T-helper 9 cell (primary cell): ENCODE data around the gene ELMOD1.
"Not testable (repeated sequence)": the region's sequence is repeated elsewhere in the genome, so short reads cannot be mapped to it uniquely, and the experiment has no call there.

Source experiments
- DNase-seq: peaks from one replicate; pipeline ENCODE4 v3.0.0-alpha.2; 2020
- total RNA-seq, 2 donors: gene quantifications; one replicate each; lab custom pipeline; 2026; lab: John Stamatoyannopoulos, UW

Gene ELMOD1
- 0 to 0.07 reads per million in 2 donors for total RNA-seq

DNA sequence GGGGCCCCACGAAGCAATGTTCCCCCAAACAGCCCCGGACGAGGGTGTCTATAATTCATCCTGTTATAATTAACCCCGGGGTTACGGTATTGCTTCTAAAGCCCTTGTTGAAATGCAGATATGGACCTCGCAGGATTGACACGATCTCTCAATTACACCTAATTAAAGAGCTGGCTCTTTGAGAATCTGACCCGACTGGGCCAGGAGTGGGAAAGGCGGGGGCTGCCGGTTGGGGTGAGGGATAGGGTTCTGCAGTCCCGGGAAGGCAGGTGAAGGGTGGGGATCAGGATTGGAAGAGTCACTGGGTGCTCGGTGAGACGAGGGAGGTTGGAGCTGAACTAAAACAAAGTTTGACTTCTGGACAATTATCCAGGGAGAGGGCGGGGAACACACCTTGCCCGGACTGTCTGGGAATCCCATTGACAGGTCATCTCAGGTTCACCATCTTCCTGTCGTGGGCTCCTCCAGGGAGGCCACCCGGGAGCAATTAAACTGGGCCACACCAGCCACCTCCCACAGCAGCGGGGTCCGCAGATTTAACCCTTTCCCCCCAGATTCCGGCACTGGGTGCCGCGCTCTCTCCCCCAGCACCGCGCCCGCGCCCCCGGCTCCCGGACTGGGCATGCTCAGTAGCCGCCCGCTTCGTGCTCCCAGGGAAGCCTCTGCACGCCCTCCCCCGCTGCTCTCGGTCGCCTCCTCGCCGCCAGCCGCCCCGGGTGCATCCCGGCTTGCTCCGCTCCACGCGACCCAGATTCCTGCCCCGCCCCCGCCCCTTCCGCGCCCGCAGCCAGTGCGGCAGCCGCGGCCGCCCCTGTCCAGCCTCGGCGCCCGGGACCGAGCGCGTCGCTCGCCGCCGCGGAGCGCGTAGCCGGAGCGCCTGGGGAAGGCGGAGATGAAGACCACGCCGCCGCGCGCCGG, at the start of gene ELMOD1:
TSS of gene ELMOD1 (plus strand) at position 688 of the 918 bp plus-strand sequence. CDS start 27,043 bp downstream, outside the sequence.
- peak; percentile 17 for DNase-seq

DNA sequence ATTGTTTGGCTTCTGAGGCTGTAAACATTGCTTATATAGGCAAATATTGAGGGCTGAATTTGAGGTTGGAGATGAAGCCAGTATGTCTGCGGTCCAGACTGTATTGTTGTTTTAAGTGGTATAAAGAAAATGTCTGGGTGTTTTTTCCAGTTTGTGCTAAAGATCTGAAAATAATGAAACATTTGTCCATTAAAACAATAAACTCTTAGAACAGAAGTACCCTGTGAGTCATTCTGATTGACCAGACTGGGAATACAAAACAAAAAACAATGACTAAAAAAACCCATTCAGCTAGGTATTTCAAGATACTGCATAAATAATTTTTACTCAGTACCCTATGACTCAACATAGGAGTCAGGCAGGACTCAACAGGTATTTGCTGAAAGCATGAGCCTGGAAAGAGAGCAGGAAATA, 45.8 kb upstream of the ELMOD1 start:
- DNase-seq = no peak

DNA sequence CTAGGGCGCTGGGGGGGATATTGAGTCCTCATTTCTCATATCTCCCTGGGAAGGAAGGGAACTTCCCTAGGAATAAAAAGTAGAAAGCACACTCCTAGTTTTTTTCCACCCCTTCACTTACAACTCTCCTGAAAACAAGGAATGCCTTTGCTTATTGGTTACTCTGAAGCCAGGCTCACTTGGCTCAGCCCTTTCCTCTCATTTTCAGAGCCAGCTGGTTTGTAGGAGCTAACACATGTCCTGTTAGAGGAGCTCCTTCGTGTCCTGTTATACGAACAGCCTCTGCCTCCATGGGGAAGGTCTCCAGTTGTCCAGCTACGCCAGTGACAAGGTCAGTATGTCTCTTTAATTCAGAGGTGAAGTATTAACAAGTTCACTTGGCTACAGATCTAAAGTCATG, 43.0 kb upstream of the ELMOD1 start:
- DNase-seq = no peak

DNA sequence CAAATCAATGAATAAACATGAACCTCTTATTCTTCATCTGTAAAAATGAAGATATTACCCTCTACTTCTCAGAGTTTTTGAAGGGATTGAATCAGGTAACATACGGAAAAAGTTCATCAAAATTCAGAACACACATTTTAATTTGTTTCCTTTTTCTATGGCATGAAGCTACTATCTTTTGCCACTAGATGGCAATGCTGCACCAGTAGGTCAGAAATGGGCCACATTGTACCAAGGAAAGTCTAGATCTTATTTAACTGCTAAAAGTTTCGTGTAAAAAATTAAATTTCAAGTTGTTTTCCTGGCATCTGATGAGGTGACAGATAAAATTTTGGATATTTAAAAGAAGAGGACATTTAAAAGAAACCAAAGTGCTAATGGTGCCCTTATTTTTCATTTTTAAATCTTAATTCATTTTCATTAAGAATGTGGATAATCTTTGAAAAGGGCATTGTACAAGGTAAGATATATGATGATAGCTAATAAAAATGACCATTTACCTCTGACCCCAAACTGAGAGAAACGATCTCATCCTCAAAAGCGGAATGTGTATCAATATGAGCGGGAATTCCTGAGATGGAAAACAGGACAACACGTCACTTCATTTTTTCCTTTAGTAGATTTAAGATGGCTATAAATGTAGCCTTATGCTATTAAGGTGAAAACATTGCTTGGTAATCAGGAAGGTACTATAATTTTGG, 41.5 kb upstream of the ELMOD1 start:
- DNase-seq = no peak

DNA sequence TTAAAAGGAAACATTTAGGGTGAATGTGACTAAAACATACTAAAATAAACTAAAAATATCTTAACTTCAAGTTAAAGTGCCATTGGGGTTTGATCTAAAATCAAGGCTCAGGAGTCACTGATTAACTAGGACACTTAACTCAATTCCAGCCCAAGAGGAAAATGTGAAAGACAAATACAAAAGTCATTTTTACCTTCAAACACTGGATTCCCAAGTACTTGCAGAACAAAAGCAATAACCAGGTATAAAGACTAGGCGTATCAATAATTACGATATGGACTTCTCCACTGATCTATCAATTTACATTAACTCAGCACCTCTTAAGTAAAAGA, 41.0 kb upstream of the ELMOD1 start:
- no peak for DNase-seq

DNA sequence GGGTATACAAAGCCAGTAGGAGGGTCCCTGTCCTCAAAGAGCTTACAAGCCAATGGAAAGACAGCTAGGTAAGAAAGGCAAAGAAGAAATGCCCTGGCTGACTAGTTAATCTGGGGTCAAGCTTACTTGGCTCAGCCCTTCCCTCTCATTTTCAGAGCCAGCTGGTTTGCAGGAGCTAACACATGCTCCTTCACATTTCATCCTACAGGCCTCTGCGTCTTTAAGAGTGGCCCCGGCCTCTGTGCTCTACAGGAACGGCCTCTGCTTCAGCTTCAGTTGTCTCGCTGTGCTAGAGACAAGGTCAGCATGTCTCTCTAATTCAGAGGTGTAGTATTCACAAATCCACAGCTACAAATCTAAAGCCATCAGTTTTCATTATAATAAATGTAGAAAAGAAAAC, 40.6 kb upstream of the ELMOD1 start:
- no peak for DNase-seq

DNA sequence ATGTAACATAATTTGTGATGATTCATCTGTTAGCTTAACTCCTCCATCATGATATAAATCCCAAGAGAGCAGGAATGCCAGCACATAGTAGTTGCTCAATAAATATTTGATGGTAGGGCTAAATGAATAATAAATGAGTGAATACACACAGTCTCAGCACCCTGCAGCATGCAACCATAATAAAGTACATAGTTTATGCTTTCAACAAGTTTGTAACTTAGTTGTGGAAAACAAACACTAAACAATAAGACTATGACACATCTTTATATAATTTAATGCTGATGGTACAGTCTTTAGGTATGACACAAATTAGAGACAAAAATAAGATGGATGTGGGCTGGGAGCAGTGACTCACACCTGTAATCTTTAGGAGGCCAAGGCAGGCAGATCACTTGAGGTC, 29.3 kb upstream of the ELMOD1 start:
- no peak for DNase-seq

DNA sequence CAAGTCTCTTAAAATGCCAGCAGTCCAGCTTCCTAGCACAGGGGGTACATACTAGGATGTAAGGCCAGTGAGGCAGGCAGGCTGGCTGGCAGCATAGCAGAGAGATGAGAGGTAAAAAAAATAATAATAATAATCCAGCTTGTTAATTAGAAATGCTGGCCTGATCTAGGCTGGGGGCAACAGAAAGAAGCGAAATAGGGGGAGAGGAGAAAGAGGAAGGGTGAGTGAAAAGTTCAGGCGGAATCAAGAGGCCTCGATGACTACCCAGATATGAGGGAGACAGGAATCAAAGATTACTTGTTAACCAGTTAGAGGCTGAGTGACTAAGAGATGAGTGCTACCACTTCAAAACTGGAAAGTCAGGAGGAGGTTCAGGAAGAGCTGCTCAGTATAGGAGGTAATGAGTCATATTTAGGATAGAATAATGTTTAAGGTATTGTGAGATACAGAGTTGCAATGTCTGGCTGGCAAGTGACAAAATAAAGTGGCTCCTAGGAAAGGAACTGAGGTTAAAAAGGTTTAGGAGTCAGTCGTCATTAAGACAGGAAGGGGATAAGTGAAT, 28.2 kb upstream of the ELMOD1 start:
- no peak for DNase-seq

DNA sequence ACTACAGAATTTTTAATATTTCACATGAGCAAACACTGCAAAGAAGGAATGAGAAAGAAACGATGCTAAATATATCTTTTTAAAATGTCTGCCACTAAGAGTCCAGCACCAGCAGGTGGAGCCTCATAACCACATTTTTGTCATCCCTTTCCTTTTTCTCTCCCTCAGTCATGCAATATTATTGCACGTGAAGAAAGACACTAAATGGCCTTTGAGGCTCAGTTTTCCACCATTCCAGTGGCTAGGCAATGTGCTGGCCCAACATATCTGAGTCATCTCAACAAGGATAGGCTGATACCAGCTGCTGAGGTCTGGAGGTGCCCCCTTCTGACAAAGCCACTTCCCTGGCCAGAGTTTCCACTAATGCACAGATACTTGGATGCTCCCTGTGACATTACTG, 27.2 kb upstream of the ELMOD1 start:
- DNase-seq = peak; percentile 7

DNA sequence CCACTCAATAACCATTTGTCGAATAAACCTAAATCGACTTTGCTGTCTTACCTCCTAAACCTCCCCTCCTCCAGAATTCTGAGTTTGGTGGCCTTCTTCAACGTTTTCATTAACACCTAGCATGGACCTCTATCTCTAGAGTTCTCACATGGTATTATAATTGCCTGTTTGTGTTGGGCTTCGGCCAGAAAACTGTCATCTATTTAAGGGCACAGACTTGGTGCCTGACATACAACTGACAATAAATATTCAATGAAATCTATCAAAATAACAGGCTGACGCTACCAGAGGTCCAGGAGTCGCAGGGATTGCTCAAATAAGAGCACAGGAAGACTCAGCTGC, 26.1 kb upstream of the ELMOD1 start:
- no peak for DNase-seq

DNA sequence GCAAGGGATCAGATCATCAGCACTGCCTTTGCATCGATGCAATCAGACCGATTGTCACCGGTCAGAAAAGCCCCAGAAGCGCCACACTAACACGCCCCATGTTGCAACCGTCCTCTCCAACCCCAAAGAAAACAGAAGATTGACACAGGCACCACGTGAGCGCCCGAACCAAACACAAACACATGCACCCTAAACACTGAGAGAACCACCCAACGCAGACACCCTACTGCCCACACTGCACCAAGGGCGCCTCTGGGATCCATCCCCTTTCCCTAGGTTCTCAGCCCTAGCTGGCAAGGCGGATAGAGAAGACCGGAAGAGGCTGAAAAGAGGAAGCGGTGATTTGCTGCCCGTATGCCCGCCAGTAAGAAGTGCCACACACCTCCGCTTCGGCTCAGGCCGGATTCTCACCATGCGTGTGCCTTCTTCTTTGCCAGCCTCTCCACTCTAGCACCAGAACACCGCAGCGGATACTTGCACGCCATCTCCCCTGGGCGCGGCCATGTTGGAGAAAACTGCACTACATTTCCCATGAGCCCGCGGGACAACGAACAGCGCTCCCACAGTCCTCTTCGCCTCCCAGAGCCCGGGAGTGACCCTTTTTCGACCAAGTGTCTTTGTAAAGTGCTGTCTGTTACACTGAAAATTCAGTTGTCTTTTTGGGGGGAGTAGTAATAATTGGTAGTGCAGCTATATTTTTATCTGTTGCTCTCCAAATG, 25.6 kb upstream of the ELMOD1 start, which contains the start of gene ALKBH8:
TSS of gene ALKBH8 (minus strand) at position 517 of the 719 bp plus-strand sequence. CDS start 4,842 bp downstream, outside the sequence.
- peak; percentile 69 for DNase-seq

DNA sequence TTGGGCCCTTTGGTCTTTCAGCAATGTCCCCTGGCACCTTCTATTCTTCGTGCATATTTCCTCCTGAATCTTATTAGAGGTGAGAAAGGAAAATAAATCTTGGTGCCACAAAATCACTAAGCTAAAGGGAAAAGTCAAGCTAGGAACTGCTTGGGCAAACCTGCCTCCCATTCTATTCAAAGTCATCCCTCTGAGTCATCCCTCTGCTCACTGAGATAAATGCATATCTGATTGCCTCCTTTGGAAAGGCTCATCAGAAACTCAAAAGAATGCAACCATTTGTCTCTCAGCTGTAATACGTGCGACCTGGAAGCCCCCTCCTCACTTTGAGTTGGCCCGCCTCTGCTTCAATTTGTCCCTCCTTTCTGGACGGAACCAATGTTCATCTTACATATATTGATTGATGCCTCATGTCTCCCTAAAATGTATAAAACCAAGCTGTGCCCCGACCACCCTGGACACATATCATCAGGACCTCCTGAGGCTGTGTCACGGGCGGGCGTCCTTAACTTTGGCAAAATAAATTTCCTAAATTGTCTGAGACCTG, 24.9 kb upstream of the ELMOD1 start:
- not testable (repeated sequence) for DNase-seq

DNA sequence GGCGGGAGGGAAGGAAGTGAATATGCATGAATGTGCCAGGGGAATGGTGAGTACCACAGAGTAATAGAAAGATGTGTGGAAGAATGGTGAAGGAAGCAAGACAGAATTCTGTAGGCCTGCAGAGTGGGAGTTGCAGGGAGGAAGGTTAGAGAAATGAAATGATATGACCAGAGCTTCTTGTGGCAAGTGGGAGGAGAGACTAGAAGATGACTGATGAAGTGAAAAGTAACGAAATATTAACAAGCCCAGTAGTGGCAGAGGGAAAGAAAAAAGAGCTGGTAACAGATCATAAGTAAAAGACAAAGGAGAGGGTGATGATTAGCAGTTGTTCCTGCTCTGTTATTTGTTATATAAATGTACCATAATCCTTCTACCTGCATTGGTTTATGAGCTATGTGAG, 24.4 kb upstream of the ELMOD1 start:
- DNase-seq = no peak

DNA sequence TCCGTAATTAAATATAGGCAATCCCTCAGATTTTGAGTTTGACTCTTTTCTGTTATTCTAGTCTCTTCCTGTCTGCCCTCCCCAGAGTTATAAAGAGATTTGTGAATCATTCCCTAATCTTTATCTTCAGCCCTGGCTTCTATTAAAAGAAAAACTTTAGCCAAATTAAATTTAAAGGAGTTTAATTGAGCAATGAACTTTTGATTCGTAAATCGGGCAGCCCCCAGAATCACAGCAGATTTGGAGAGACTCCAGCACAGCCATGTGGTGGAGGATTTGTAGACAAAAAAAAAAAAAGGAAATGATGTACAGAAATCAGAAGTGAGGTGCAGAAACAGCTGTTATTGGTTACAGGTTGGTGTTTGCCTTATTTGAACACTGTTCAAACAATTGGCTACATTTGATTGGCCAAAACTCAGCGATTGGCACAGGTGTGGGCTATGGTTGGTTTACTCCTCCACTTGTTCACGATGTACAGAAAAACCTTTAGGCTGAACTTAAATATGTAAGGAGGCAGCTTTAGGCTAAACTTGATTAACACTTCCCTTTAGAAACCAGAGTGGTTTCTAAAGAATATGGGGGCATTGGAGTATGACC, 23.1 kb upstream of the ELMOD1 start:
- DNase-seq = no peak

DNA sequence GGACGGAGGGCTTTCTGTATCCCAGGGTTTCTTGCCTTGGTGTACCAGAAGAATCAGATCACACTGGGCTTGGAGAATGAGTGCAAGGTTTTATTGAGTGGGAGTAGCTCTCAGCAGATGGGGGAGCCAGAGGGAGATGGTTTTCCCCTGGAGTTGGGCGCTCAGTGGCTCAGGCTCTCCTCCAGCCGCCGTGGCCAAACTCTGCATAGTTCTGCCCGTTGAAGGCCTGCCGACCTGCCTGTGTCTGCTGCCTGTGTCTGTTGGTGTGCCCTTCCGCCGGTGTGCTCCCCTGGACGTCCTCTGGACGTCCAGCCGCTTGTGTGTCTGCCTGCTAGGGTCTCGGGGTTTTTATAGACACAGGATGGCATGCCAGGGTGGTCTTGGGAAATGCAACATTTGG, 20.9 kb upstream of the ELMOD1 start:
- DNase-seq = no peak

DNA sequence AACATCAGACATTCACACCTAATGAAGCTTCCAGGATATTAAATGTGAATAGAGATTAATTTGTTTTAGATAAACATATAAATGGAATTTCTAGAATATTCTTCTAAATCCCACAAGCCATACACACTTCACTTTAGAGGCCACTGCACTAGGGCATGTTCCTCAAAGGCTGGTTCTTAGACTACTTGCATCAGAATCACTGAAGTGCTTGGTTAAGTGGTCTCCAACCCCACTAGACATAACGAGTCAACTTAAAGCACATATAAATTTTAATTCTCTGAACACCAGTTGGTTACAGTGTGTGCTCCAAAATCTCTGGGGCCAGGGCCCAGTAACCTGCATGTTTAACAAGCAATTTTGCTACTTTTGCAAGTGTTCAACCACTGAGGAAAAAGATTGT, 17.5 kb upstream of the ELMOD1 start:
- no peak for DNase-seq

DNA sequence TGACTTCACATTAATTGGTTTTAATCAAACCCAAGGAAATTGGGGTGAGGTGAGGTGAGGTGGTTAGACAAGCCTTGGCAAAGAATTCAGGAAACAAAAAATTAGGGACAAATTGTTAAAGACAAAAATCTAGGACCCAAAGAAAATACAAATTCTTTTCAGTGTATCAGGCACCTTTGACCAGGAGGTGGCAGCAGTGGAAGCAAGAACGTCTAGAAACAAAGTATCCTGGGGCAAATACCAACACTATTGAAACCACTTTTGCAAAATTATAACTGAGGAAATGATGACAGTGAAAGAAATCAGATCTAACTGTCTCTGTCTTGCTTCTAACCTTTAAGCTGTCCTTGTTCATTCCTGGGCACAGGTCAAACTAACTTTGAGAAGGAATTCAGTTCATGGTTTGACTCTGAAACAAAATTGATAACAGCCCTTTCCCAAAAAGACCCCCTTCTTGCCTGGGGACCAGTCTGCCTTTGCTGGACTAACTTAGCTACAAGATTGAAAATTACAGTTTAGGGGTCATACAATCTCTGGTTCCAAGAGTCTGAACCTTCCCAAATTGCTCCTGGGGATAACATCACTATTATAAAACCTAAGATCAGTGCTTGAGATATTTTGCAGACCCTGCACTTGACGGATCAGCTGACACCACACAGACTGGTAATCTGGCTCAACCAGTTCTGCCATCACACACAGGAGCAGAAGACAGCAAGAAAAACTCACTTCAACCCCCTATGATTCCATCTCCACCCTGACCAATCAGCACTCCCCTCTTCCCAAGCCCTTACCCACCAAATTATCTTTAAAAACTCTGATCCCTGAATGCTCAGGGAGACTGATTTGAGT, 14.2 kb upstream of the ELMOD1 start:
- peak; percentile 42 for DNase-seq

DNA sequence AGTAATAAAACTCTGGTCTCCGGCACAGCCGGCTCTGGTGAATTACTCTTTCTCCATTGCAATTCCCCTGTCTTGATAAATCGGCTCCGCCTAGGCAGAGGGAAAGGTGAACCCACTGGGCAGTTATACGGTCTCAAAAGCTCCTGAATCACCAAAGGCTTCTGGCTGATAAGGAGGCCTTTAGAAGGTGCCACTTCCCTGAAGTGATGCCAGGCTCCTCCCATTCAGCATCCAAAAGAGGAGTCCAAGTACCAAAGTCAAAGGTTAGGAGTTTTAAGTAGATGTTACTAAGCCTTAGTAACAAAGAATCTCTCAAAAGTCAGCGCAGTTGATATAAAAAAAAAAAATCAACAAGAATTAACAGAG, 13.6 kb upstream of the ELMOD1 start:
- no peak for DNase-seq

DNA sequence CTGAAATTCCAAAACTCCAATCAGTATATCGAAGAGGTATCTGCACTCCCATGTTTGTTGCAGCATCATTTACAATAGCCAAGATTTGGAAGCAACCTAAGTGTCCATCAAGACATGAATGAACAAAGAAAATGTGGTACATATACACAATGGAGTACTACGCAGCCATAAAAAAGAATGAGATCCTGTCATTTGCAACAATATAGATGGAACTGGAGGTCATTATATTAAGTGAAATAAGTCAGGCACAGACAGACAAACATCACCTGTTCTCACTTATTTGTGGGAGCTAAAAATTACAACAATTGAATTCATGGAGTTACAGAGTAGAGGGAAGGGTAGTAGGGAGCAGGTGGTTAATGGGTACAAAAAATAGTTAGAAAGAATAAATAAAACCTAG, 11.8 kb upstream of the ELMOD1 start:
- not testable (repeated sequence) for DNase-seq

DNA sequence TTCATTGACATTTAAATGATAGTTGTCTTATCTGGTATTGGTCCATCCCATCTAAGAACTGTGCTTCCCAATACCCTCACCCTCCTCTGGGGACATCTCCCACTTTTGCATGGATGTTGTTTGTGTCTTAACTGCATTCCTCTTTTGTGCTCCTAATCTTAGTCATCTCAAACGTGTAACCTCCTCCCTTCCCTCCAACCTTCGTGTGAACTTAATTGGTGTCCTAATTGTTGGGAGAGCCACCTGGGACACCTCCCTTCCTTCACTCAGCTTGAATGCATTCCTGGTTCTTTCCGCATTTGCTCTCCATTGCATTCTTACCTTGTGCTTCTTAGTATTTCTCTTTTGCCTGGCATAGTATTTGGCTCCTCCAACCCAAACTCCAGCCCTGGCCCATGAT, 9.8 kb upstream of the ELMOD1 start:
- DNase-seq = no peak

DNA sequence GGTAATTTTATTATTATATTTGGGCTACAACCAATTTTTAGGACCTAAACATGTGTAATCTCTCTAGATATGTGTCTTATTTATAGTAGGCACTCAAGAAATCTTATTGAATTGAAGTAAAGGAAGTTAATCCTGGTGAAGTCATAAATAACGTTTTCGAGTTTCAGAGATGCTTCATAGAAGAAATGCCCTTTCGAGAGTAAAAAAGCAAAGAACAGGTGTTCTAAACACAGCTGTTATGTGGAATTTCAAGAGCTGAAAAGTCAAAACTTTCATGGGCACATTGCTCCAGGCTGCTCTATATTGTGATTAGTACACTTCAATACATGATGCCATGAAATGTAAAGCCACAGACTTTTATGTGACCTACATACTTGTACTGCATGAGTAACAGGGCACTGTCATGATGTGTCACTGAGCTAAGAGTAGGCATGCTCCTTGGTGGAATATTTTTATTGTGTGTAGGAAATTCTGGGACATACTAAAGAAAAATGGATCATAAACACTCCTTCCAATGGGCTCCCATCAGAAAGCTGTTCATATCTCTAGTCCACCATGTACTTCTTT, 7.2 kb upstream of the ELMOD1 start:
- no peak for DNase-seq
